Measurements from ENCODE around the gene WSCD2.

WSCD2 gene

GRCh38 chr12:108270849-108271143 lies 141.7 kb downstream of the WSCD2 start:
- TF ChIP-seq, protein P1, sequence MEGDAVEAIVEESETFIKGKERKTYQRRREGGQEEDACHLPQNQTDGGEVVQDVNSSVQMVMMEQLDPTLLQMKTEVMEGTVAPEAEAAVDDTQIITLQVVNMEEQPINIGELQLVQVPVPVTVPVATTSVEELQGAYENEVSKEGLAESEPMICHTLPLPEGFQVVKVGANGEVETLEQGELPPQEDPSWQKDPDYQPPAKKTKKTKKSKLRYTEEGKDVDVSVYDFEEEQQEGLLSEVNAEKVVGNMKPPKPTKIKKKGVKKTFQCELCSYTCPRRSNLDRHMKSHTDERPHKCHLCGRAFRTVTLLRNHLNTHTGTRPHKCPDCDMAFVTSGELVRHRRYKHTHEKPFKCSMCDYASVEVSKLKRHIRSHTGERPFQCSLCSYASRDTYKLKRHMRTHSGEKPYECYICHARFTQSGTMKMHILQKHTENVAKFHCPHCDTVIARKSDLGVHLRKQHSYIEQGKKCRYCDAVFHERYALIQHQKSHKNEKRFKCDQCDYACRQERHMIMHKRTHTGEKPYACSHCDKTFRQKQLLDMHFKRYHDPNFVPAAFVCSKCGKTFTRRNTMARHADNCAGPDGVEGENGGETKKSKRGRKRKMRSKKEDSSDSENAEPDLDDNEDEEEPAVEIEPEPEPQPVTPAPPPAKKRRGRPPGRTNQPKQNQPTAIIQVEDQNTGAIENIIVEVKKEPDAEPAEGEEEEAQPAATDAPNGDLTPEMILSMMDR (IDR thresholded peaks at IDR 0.05; ENCODE audit: borderline replicate concordance, insufficient read depth, low read depth, low read length): no peak
- H3K4me3 ChIP-seq (ENCODE audit: low read depth, low read length): no peak overlapping the region

DNA sequence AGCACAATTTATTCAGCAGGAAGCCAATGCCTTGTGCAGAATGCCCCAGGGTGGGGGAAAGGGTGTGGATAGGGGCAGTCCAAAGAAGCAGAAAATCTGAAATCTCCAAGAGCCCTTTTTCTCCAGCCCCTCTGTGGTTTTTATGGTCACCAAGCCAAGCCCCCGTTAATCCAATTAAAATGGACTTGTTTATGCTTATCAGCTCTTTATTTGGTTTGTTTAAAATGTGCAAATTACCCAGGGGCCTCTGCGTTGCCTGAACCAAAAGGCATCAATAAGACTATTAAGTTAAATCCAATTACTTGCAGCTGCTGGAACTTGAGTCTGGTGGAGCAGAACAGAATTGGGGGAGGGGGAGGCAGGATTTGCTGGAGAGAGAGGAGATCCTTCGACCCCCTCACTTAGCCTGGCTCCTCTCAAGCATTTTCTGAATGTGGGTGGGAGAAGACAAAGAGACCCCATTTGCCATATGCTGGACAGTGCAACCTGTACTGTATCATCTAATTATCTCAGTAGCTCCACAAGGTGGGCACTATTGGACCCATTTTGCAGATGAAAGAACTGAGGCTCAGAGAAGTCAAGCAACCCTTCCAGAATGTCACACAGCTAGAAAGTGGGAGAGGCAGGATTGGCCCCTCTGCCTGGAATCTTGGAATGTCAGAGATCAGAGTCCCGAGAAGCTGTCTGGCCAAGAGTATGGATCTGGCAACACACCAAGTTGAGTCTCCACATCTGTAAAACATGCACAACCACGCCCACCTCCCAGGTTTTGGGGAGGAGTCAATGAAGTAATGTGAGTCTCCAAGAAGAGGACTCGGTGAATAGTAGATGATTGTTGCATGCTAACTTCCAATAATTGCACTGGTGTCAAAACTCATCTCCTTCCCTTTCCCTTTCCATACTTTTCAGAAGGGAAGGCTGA lies 143.1 kb downstream of the WSCD2 start:
- no peak overlapping the region for H3K4me3 ChIP-seq (ENCODE audit: low read depth, low read length)
- TF ChIP-seq, protein P1 (IDR thresholded peaks at IDR 0.05; ENCODE audit: borderline replicate concordance, insufficient read depth, low read depth, low read length): no peak

DNA sequence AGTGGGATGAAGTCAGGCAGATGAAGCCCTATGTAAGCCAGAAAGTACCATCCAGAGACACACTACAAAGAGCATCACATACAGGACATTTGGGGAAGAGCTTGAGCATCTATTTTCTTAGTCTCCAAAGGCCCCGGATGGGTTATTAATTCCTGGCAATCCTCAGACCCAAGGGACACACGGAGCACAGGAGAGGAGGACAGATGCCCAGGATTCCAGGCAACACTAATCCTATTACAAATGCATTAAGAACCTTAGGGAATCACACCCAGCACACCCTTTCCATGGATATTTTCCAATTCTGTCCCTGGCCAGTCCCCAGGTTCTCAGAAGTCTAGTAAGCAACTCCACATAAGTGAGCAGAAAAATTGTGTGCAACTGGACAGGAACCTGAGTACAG lies 144.1 kb downstream of the WSCD2 start:
- TF ChIP-seq, protein P1 (IDR thresholded peaks at IDR 0.05; ENCODE audit: borderline replicate concordance, insufficient read depth, low read depth, low read length): no peak
- no peak overlapping the region for H3K4me3 ChIP-seq (ENCODE audit: low read depth, low read length)

DNA sequence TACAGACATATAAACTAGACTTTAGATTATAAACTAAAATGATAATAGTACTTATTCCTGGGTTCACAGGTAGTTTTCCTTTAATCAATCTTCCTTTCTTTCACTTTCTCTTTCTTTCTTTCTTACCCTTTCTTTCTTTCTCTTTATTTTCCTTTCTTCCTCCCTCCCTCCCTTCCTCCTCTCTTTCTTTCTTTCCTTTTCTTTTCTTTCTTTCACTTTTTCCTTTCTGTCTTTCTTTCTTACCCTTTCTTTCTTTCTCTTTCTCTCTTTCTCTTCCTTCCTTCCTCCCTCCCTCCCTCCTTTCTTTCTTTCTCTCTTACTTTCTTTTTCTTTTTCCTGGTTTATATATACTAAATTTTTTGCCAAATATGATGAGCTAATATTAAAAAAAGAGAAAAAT lies 148.5 kb downstream of the WSCD2 start:
- H3K4me3 ChIP-seq (ENCODE audit: low read depth, low read length): no peak overlapping the region
- TF ChIP-seq, protein P1 (IDR thresholded peaks at IDR 0.05; ENCODE audit: borderline replicate concordance, insufficient read depth, low read depth, low read length): no peak

DNA sequence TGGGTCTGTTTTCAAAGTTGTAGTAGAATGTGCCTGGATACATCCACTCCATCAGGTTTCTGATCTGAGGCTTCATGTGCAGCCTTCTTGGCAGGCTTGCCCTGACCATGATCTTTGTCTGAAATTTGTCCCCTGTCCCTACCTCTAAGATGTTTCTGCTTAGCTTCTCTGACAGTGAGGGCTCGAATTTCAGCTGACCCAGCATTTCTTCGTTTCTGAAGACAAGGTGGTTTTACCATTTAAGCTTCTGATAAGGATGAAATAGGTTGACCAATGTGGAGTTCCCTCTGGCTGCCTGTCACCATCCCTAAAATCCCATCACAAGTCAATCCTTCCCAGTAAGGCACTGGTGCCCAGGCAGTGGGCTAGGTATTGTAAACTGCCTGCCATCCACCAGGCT lies 153.1 kb downstream of the WSCD2 start:
- H3K4me3 ChIP-seq (ENCODE audit: low read depth, low read length): no peak overlapping the region
- TF ChIP-seq, protein P1 (IDR thresholded peaks at IDR 0.05; ENCODE audit: borderline replicate concordance, insufficient read depth, low read depth, low read length): no peak

GRCh38 chr12:108282676-108283075 lies 153.6 kb downstream of the WSCD2 start:
- TF ChIP-seq, protein P1 (IDR thresholded peaks at IDR 0.05; ENCODE audit: borderline replicate concordance, insufficient read depth, low read depth, low read length): no peak
- H3K4me3 ChIP-seq (ENCODE audit: low read depth, low read length): no peak overlapping the region

- TF ChIP-seq, protein P1 (IDR thresholded peaks at IDR 0.05; ENCODE audit: borderline replicate concordance, insufficient read depth, low read depth, low read length): no peak
- H3K4me3 ChIP-seq (ENCODE audit: low read depth, low read length): no peak overlapping the region
Measured at GRCh38 chr12:108284163-108284562, 155.1 kb downstream of the WSCD2 start.
